Trophoblast cell (in vitro differentiated cells and primary cell): ENCODE results near the gene SOHLH2.

Experiments used
- DNase-seq, 2 donors: peaks; one replicate each; pipeline ENCODE4 v3.0.0-alpha.2; 2016
- H2AFZ ChIP-seq: 2 replicates; pipeline ENCODE4 v1.6.1; 2013; ENCODE audit warnings: low read length, moderate library complexity, mild to moderate bottlenecking; ENCODE audit not compliant: insufficient read depth, poor library complexity
- H2AK5ac ChIP-seq: 2 replicates; pipeline ENCODE4 v1.6.1; 2013; ENCODE audit warnings: mild to moderate bottlenecking, low read length
- H2BK120ac ChIP-seq: 2 replicates; pipeline ENCODE4 v1.6.1; 2013; ENCODE audit warnings: low read length, mild to moderate bottlenecking, moderate library complexity; ENCODE audit not compliant: insufficient read depth, poor library complexity
- H2BK12ac ChIP-seq: 2 replicates; pipeline ENCODE4 v1.6.1; 2013; ENCODE audit warnings: mild to moderate bottlenecking, low read length, moderate library complexity
- H2BK5ac ChIP-seq: 2 replicates; pipeline ENCODE4 v1.6.1; 2013; ENCODE audit warnings: low read length, low read depth, moderate library complexity, mild to moderate bottlenecking; ENCODE audit not compliant: poor library complexity
- H3K14ac ChIP-seq: 2 replicates; pipeline ENCODE4 v1.6.1; 2013; ENCODE audit warnings: mild to moderate bottlenecking, low read length
- H3K18ac ChIP-seq: 2 replicates; pipeline ENCODE4 v1.6.1; 2013; ENCODE audit warnings: mild to moderate bottlenecking, low read length
- H3K23ac ChIP-seq: 2 replicates; pipeline ENCODE4 v1.6.1; 2013; ENCODE audit warnings: low read length
- H3K27ac ChIP-seq: 2 replicates; pipeline ENCODE4 v1.5.1; 2013; ENCODE audit warnings: low read depth, mild to moderate bottlenecking, inconsistent platforms, low read length, moderate library complexity
- H3K27me3 ChIP-seq: 2 replicates; pipeline ENCODE4 v1.6.1; 2013; ENCODE audit warnings: inconsistent platforms, mild to moderate bottlenecking, low read length, moderate library complexity; ENCODE audit not compliant: insufficient read depth
- H3K36me3 ChIP-seq, 2 experiments: 1 replicate in 1 of 2; 2 replicates in 1 of 2; pipeline ENCODE4 v1.6.1; 2013; ENCODE audit warnings: low read length in 2 of 2, mild to moderate bottlenecking in 2 of 2, moderate library complexity in 1 of 2; ENCODE audit not compliant: insufficient read depth in 2 of 2, control insufficient read depth in 1 of 2
- H3K4ac ChIP-seq: 2 replicates; pipeline ENCODE4 v1.6.1; 2013; ENCODE audit warnings: low read depth, mild to moderate bottlenecking, low read length, moderate library complexity
- H3K4me1 ChIP-seq, 2 experiments: 1 replicate in 1 of 2; 2 replicates in 1 of 2; pipeline ENCODE4 v1.6.1; 2013; ENCODE audit warnings: low read length in 2 of 2, mild to moderate bottlenecking in 2 of 2, moderate library complexity in 1 of 2; ENCODE audit not compliant: insufficient read depth in 2 of 2, control insufficient read depth in 1 of 2
- H3K4me2 ChIP-seq: 2 replicates; pipeline ENCODE4 v1.6.1; 2013; ENCODE audit warnings: inconsistent platforms, mild to moderate bottlenecking, low read length, moderate library complexity
- H3K4me3 ChIP-seq: 2 replicates; pipeline ENCODE4 v1.5.1; 2013; ENCODE audit warnings: mild to moderate bottlenecking, low read depth, low read length, inconsistent platforms
- H3K79me1 ChIP-seq: one replicate; pipeline ENCODE4 v1.6.1; 2013; ENCODE audit warnings: low read length
- H3K79me2 ChIP-seq: 2 replicates; pipeline ENCODE4 v1.6.1; 2013; ENCODE audit warnings: low read length, mild to moderate bottlenecking; ENCODE audit not compliant: control insufficient read depth, insufficient read depth, poor library complexity
- H3K9ac ChIP-seq: 2 replicates; pipeline ENCODE4 v1.6.1; 2013; ENCODE audit warnings: mild to moderate bottlenecking, low read length
- H3K9me3 ChIP-seq: 2 replicates; pipeline ENCODE4 v1.6.1; 2013; ENCODE audit warnings: low read depth, mild to moderate bottlenecking, control low read depth, inconsistent platforms, low read length; ENCODE audit not compliant: insufficient read depth
- H4K12ac ChIP-seq: 2 replicates; pipeline ENCODE4 v1.6.1; 2013; ENCODE audit warnings: low read depth, mild to moderate bottlenecking, low read length, moderate library complexity
- H4K8ac ChIP-seq: 2 replicates; pipeline ENCODE4 v1.6.1; 2013; ENCODE audit warnings: low read depth, mild to moderate bottlenecking, low read length, moderate library complexity
- H4K91ac ChIP-seq: one replicate; pipeline ENCODE4 v1.6.1; 2013; ENCODE audit warnings: low read depth, mild to moderate bottlenecking, low read length, moderate library complexity
- WGBS: extraction: QIAGEN DNeasy Blood & Tissue Kit; methylation state at CpG from one replicate; pipeline ENCODE4 v1.1.7; 2013; ENCODE audit warnings: missing lambda C conversion rate; ENCODE audit not compliant: insufficient read length, insufficient coverage; ENCODE audit errors: extremely low coverage; 5-methylcytosine and 5-hydroxymethylcytosine counted together

Gene SOHLH2

GRCh38 chr13:36131222-36131930, 83.0 kb downstream of the SOHLH2 start, which contains the start of gene DCLK1:
TSS of gene DCLK1 (minus strand) at chr13:36131382.
- no peak within 1 kb of the TSS for H2BK120ac ChIP-seq
- no peak within 1 kb of the TSS for H3K9ac ChIP-seq
- H3K27ac ChIP-seq, result no peak within 1 kb of the TSS
- H3K36me3 ChIP-seq, result no peaks in the 10 kb centered on the region
- no peak within 1 kb of the TSS for H4K8ac ChIP-seq
- peaks cover 5% of the 10 kb centered on the region for H3K9me3 ChIP-seq
- H3K18ac ChIP-seq, result no peak within 1 kb of the TSS
- H4K12ac ChIP-seq, result no peak within 1 kb of the TSS
- no peaks in the 10 kb centered on the region for H3K79me2 ChIP-seq
- no peaks in the 10 kb centered on the region for H3K79me1 ChIP-seq
- peak within 1 kb of the TSS; percentile 38 for H2AFZ ChIP-seq
- H3K4me2 ChIP-seq, result peak within 1 kb of the TSS; percentile 73
- H2BK12ac ChIP-seq, result no peak within 1 kb of the TSS
- no peak within 1 kb of the TSS for H2BK5ac ChIP-seq
- peaks cover 0 to 5% of the 10 kb centered on the region in 2 experiments for H3K4me1 ChIP-seq
- H3K23ac ChIP-seq, result no peak within 1 kb of the TSS
- peaks cover 31% of the 10 kb centered on the region for H3K27me3 ChIP-seq
- peak in 1 of 2 donors; percentile 31 for DNase-seq
- no peak within 1 kb of the TSS for H2AK5ac ChIP-seq
- no peak within 1 kb of the TSS for H4K91ac ChIP-seq
- no CpG with 5 or more reads among the region's 48 CpGs for WGBS
- no peak within 1 kb of the TSS for H3K4ac ChIP-seq
- no peak within 1 kb of the TSS for H3K14ac ChIP-seq
- H3K4me3 ChIP-seq, result peak within 1 kb of the TSS; percentile 46

GRCh38 chr13:36130552-36131221, 83.7 kb downstream of the SOHLH2 start:
- peaks cover 31% of the 10 kb centered on the region for H3K27me3 ChIP-seq
- H4K91ac ChIP-seq, result no peak overlapping the region
- peaks cover 5% of the 10 kb centered on the region for H3K9me3 ChIP-seq
- H3K4me2 ChIP-seq, result peak overlapping the region; percentile 73
- H4K8ac ChIP-seq, result no peak overlapping the region
- no peak overlapping the region for H3K18ac ChIP-seq
- no peak overlapping the region for H3K27ac ChIP-seq
- H3K4me1 ChIP-seq, result peaks cover 0 to 5% of the 10 kb centered on the region in 2 experiments
- no peak overlapping the region for H2AK5ac ChIP-seq
- H3K4ac ChIP-seq, result no peak overlapping the region
- peak overlapping the region; percentile 46 for H3K4me3 ChIP-seq
- H3K79me1 ChIP-seq, result no peaks in the 10 kb centered on the region
- no peak overlapping the region for H2BK120ac ChIP-seq
- H4K12ac ChIP-seq, result no peak overlapping the region
- H3K14ac ChIP-seq, result no peak overlapping the region
- H3K23ac ChIP-seq, result no peak overlapping the region
- no peaks in the 10 kb centered on the region for H3K79me2 ChIP-seq
- H2BK12ac ChIP-seq, result no peak overlapping the region
- H3K9ac ChIP-seq, result no peak overlapping the region
- H3K36me3 ChIP-seq, result no peaks in the 10 kb centered on the region
- H2BK5ac ChIP-seq, result no peak overlapping the region
- no peak overlapping the region for H2AFZ ChIP-seq
- peak; percentile 59 to 72 for DNase-seq
- no CpG with 5 or more reads among the region's 61 CpGs for WGBS

- Histone ChIP-seq H3K79me1 (no peaks in the 10 kb centered on the region), H3K27ac (no peak overlapping the region), H3K36me3 (no peaks in the 10 kb centered on the region), H3K23ac (no peak overlapping the region), H3K4me2 (peak overlapping the region; percentile 73), H2BK120ac (no peak overlapping the region), H4K91ac (no peak overlapping the region), H3K9ac (no peak overlapping the region), H3K27me3 (peaks cover 31% of the 10 kb centered on the region), H3K18ac (no peak overlapping the region), H4K12ac (no peak overlapping the region), H2AK5ac (no peak overlapping the region), H3K4ac (no peak overlapping the region), H3K79me2 (no peaks in the 10 kb centered on the region), H2BK12ac (no peak overlapping the region), H4K8ac (no peak overlapping the region), H3K14ac (no peak overlapping the region), H3K9me3 (peaks cover 5% of the 10 kb centered on the region), H3K4me3 (no peak overlapping the region), H2BK5ac (no peak overlapping the region), H3K4me1 (peaks cover 0 to 5% of the 10 kb centered on the region in 2 experiments), H2AFZ (no peak overlapping the region)
- no CpG with 5 or more reads among the region's 13 CpGs for WGBS
- DNase-seq, result no peak
Measured at GRCh38 chr13:36130193-36130551, 84.2 kb downstream of the SOHLH2 start.

- no CpG with 5 or more reads among the region's 4 CpGs for WGBS
- no peak overlapping the region for H3K14ac ChIP-seq
- no peak overlapping the region for H3K27ac ChIP-seq
- no peaks in the 10 kb centered on the region for H3K79me2 ChIP-seq
- peaks cover 5% of the 10 kb centered on the region for H3K9me3 ChIP-seq
- H2AFZ ChIP-seq, result no peak overlapping the region
- H3K27me3 ChIP-seq, result peaks cover 31% of the 10 kb centered on the region
- no peak overlapping the region for H4K8ac ChIP-seq
- no peak overlapping the region for H2BK120ac ChIP-seq
- H2BK12ac ChIP-seq, result no peak overlapping the region
- no peak overlapping the region for H3K23ac ChIP-seq
- no peak overlapping the region for H3K18ac ChIP-seq
- H3K9ac ChIP-seq, result no peak overlapping the region
- no peak overlapping the region for H4K91ac ChIP-seq
- no peaks in the 10 kb centered on the region for H3K36me3 ChIP-seq
- DNase-seq, result no peak
- H3K4me1 ChIP-seq, result peaks cover 0 to 5% of the 10 kb centered on the region in 2 experiments
- no peak overlapping the region for H3K4me3 ChIP-seq
- H3K4ac ChIP-seq, result no peak overlapping the region
- H3K79me1 ChIP-seq, result no peaks in the 10 kb centered on the region
- H2BK5ac ChIP-seq, result no peak overlapping the region
- no peak overlapping the region for H2AK5ac ChIP-seq
- no peak overlapping the region for H4K12ac ChIP-seq
- H3K4me2 ChIP-seq, result no peak overlapping the region
Measured at GRCh38 chr13:36129539-36129938, 84.8 kb downstream of the SOHLH2 start.
